HG02610 (cell line): ENCODE measurements around the gene LIX1.
"Not testable (repeated sequence)": the region's sequence is repeated elsewhere in the genome, so short reads cannot be mapped to it uniquely, and the experiment has no call there.

Experiments
- ATAC-seq: cut with Tn5 transposase; IDR thresholded peaks from one replicate; pipeline ENCODE4 v1.9.1; 2021; ENCODE audit warnings: mild to moderate bottlenecking, moderate library complexity; ENCODE audit not compliant: unreplicated experiment

Gene LIX1

DNA sequence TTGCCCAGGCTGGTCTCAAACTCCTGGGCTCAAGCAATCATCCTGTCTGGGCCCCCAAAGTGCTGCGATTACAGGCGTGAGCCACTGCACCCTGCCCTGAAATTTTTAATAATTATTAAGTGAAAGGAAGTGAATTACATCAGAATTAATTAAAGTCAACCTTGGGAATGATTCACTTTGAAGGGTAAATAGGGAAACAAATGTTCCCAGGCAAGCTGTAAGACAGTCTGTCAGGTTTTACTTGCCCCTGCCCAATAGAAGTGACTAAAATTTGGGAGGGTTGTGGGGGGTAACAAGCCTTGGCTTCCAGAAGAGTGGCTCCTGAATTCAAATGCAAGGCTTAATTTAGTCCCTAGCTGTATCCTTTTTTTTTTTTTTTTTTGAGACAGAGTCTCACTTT is 1.3 kb upstream of the LIX1 start:
- no peak for ATAC-seq

DNA sequence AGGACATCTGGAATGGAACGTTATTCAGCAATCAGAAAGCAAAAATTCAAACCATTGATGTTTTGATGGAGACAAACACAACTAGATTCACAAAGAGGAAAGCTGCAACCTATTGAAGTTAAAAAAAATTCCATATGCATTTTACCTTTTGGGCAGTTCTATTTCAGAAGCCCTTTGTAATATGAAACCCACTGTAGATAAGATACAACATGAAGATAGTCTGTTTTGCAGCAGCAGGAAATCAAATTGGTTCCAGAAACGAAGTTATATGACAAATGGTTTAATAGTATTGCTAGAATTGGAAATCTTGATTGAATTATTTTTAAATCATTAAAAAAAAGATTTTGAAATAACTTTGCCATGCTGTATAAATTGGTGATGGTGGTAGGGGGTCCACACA is 872 bp downstream of the LIX1 start:
- ATAC-seq = no peak

DNA sequence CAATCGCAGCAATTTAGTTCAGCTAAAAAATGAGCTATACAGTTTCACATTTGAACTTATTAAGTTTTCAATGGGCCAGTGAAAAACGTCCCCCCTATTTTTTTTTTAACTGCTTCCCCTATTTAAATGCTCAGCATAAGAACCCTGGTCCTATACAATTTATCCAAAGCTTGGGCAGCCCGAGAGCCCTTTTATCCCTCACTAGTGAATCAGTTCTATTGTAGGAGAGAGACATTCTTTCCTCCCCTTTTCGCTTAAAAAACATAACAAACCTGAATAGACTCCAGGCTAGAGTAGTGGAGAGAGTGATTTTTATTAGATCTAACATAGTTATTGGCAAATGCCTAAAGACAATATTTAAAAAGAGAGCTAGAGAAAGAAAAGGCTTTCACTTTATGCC is 1.4 kb downstream of the LIX1 start:
- no peak for ATAC-seq

GRCh38 chr5:97140250-97140649 is 2.2 kb downstream of the LIX1 start:
- ATAC-seq = not testable (repeated sequence)

- no peak for ATAC-seq
These were observed 5.9 kb downstream of the LIX1 start for GRCh38 chr5:97136475-97136874.

GRCh38 chr5:97135868-97136267 is 6.5 kb downstream of the LIX1 start:
- ATAC-seq = no peak

- no peak for ATAC-seq
These were observed 7.8 kb downstream of the LIX1 start for GRCh38 chr5:97134634-97135033.

GRCh38 chr5:97133101-97133500 is 9.3 kb downstream of the LIX1 start:
- no peak for ATAC-seq

- ATAC-seq = no peak
These were observed 10.5 kb downstream of the LIX1 start for GRCh38 chr5:97131921-97132320.

DNA sequence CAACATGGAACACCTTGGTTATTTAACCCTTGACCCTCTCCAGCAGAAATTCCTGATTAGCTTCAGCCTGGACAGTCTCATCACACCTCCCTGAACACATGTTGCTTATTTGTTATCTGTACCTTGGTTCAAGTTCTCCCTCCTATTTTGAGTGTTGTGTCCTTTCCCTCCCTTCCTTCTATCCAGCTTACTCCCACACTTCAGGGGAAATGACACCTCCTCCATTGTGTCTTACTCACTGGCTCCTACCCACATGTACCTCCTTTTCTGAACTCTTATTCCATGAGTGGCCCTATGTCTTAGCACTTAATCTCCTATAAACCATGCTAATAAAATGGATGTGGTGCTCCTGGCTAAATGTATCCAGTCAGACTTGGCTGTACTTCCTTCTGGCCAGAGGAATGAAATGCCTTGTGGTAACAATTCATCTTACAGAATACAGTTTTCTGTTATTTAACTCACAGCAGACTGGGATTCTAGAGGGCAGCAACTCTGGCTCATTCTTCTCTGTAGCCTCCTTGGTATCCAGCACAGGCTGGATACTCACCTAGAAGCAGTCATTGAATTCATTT is 11.2 kb downstream of the LIX1 start:
- ATAC-seq = no peak

GRCh38 chr5:97127727-97128126 is 14.7 kb downstream of the LIX1 start:
- ATAC-seq = no peak

GRCh38 chr5:97125125-97125683 is 17.2 kb downstream of the LIX1 start:
- ATAC-seq = no peak

DNA sequence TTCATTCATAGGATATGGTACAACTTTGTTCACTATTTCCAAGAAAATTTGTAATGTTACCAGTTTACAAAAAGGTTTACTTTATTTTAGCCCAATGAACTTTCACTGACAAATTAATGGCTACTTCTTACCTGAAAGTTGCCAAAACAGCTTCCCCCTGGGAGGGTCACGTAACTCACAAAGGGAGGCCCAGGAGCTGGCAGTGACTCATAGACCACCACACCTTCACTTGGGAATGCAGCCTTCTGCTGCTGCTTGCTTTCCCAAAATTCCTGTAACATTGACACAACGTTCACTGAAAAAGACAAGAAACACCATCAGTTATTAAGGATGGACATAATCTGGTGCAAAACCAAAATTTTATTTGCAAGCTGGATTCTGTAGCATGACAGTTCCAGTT is 18.1 kb downstream of the LIX1 start:
- ATAC-seq = no peak

DNA sequence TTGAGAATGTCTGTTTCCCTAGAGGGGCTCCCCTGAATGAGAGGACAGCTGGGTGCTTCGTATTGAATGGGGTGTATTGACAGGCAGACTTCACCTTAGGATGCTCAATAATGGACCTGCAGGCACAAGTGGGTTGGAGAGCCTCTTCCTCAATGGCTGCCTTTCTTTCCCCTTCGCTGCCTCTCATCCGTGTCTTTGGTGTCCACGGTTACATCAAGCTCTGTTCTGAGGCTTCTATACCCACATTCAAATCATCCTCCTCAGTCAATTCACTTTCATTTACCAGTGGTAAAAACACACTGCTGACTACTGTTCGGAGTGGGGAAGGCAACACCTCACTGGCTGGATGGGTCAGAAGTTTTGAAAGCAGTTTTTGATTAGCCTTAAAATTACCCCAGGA is 20.6 kb downstream of the LIX1 start:
- ATAC-seq = no peak

- no peak for ATAC-seq
These were observed 22.2 kb downstream of the LIX1 start for GRCh38 chr5:97120195-97120594.

- no peak for ATAC-seq
These were observed 23.4 kb downstream of the LIX1 start for GRCh38 chr5:97119007-97119390.

GRCh38 chr5:97118261-97119006 is 24.0 kb downstream of the LIX1 start:
- no peak for ATAC-seq

DNA sequence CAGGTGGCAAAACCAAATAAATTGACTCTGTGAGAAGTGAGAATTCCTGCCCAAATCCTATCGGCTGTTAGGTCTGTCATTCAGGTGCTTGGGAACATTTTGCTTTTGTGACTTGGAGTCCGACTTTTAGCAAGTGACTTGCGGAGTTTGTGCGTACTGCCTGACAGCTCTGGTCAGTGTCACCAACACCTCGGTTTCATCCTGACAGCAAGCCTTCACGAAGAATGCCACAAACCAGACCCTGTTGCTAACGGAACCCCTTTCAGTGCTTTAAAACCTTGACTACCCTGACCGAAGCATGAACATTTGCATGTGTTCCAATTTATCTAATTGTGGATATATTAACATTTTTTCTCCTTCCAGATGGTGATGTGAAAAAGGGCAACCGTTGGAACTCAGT is 26.5 kb downstream of the LIX1 start:
- no peak for ATAC-seq

DNA sequence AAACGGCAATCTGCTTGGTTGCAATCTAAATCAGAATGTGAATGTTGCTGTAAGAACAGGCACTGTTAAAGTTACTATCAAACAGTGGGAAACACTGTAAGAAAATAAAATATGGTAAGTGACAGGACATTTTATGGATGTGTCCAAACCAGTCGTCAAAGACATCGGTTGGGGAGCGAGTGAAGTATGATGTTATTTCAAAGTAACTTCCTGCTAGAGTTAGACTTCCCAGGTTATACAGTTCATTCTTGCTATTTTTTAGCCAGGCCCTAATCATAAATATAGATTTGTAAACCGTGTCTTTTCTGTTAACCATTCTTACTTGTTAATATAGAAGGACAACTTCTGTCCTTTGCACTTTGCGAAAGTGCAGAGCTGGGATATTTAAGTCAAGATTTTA is 30.2 kb downstream of the LIX1 start:
- ATAC-seq = no peak

DNA sequence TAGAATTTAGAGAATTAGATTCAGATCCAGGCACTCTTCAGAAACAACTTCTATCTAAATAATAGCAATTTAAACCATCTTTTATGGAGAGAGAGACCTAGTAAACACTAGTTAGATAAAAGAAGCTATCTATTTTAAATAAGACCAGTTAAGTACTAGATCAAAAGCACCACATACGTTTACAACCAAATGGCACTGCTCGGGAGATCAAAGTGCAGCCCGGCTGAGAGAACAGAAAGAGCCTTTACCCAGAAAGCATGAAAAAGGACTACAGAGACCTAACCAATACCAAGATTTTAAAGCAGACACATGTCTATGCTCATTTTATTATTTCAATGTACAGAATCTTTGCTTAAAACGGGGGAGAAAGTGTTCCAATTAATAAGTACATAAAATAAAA is 30.8 kb downstream of the LIX1 start:
- no peak for ATAC-seq

GRCh38 chr5:97111004-97111403 is 31.4 kb downstream of the LIX1 start:
- ATAC-seq = no peak

DNA sequence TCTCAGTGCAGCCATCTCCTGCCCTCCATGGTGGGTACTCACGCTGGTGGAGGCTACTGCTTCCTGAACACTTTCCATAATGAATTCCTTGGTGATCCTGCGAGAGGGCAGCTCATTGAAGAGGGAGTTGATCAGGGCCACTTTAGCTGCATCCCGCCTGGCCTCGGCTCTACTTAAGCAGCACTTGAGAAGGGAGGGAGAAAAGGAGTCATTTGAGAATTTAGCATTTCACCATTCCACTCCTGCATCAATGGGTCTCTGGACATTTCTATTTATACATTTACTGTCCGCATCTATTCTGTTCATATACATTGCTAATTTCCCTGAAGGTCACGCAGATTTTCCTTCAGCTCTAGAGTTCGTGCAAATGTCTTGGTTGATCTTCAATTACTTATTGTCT is 35.1 kb downstream of the LIX1 start:
- no peak for ATAC-seq

DNA sequence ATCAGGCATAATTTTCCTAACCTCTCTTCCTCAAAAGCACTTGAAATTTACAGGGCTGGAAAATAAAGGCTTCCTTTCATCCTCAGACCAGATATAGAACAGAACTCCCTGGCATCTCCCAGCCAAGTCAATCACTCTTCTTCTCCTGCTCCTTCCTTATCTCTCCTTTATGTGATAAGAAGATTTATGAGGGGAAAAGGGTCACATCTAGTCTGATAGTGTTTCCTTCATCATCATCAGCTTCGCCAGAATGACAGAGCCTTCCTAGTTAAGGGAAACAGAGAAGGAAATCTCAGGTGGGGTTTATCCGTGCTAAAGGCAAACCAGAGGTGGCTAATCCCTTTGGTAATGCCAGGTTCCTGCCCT is 36.2 kb downstream of the LIX1 start:
- ATAC-seq = no peak
